GM23338 (cell line): ENCODE results near the gene MOB3B.

ENCODE experiments used
- CREB1 ChIP-seq: fragments of 250-450 bp; sonication (Bioruptor Pico); IDR thresholded peaks from 2 replicates; pipeline ENCODE4 v1.5.0; 2020; ENCODE audit warnings: low read depth, mild to moderate bottlenecking, moderate library complexity
- EZH2 ChIP-seq: fragments of 200-600 bp; sonication (generic); IDR thresholded peaks from one replicate; pipeline ENCODE4 v1.8.0; 2017; ENCODE audit warnings: antibody characterized with exemption, mild to moderate bottlenecking, low read depth; ENCODE audit not compliant: unreplicated experiment
- EZH2phosphoT487 ChIP-seq: fragments of 200-600 bp; sonication (generic); IDR thresholded peaks from one replicate; pipeline ENCODE4 v1.8.1; 2018; ENCODE audit warnings: antibody characterized with exemption; ENCODE audit not compliant: unreplicated experiment
- JUNB ChIP-seq: IDR thresholded peaks from one replicate; pipeline ENCODE4 v1.6.1; 2016; ENCODE audit warnings: antibody characterized with exemption; ENCODE audit not compliant: unreplicated experiment
- NANOG ChIP-seq: IDR thresholded peaks from 2 replicates; pipeline ENCODE4 v1.6.1; 2016; ENCODE audit warnings: antibody characterized with exemption, borderline replicate concordance
- POLR2AphosphoS5 ChIP-seq: IDR thresholded peaks from 2 replicates; pipeline ENCODE4 v1.6.1; 2016; ENCODE audit warnings: antibody characterized with exemption, low read depth
- STAT1 ChIP-seq: IDR thresholded peaks from one replicate; pipeline ENCODE4 v1.6.1; 2016; ENCODE audit warnings: antibody characterized with exemption; ENCODE audit not compliant: unreplicated experiment
- ZNF114 ChIP-seq: fragments of 250-450 bp; sonication (Bioruptor Pico); IDR thresholded peaks from 2 replicates; pipeline ENCODE4 v1.5.0; 2020; ENCODE audit warnings: mild to moderate bottlenecking, moderate library complexity
- ZNF331 ChIP-seq: fragments of 250-450 bp; sonication (Bioruptor Pico); IDR thresholded peaks from 2 replicates; pipeline ENCODE4 v1.5.0; 2020; ENCODE audit warnings: low read depth, mild to moderate bottlenecking, moderate library complexity
- TF ChIP-seq, protein P1 (sequence below), 2 experiments: fragments of 200-600 bp in 1 of 2; sonication (generic) in 1 of 2; conservative IDR thresholded peaks; 2 replicates each; pipeline versions ENCODE4 v1.5.1 to v1.6.1; 2016 to 2017; ENCODE audit warnings: antibody characterized with exemption in 2 of 2, low read depth in 2 of 2, mild to moderate bottlenecking in 2 of 2, moderate library complexity in 1 of 2
- TF ChIP-seq, protein P2 (sequence below): fragments of 250-450 bp; sonication (Bioruptor Pico); IDR thresholded peaks from 2 replicates; pipeline ENCODE4 v1.5.0; 2020; ENCODE audit warnings: mild to moderate bottlenecking, moderate library complexity
- TF ChIP-seq, protein P3 (sequence below): IDR thresholded peaks from one replicate; pipeline ENCODE4 v1.6.1; 2018; ENCODE audit warnings: antibody characterized with exemption; ENCODE audit not compliant: unreplicated experiment
- TF ChIP-seq, protein P4 (sequence below): IDR thresholded peaks from 2 replicates; pipeline ENCODE4 v1.6.1; 2016; ENCODE audit warnings: antibody characterized with exemption

DNA sequence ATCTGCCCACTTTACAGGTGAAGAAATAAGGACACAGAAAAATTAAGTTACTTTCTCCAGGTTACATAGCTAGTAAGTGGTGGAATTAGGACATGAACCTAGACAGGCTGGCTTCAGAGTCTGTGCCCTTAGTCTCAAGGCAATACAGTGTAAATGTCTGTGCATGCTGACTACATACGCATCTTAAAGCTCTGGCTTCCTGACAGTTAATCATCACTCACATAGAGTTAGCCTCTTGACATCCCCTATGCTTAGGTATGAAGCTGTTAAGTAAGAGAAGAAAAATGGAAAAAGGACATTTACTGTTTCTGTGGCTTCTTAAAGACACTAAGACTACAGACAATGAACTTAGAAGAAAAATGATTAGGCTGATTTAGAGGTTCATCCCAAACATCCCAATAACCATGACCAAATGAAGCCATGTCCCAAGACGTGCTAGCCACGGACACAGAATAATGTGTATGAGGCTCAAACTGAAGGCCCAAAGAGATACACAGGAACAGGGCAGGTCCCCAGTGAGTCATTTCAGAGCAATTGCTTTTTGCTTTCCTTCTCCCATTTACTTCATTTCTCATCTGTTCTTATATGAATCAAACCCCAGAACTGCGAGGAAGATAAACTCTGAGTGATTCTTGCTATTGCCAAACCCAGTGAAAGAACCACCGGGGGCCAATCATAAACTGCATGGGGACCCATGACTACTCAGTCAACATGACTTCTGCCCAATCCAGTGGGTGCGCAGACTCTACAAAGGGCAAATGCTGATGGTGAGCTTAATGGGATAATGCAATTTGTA lies 105.5 kb downstream of the MOB3B start:
- TF ChIP-seq, protein P1, sequence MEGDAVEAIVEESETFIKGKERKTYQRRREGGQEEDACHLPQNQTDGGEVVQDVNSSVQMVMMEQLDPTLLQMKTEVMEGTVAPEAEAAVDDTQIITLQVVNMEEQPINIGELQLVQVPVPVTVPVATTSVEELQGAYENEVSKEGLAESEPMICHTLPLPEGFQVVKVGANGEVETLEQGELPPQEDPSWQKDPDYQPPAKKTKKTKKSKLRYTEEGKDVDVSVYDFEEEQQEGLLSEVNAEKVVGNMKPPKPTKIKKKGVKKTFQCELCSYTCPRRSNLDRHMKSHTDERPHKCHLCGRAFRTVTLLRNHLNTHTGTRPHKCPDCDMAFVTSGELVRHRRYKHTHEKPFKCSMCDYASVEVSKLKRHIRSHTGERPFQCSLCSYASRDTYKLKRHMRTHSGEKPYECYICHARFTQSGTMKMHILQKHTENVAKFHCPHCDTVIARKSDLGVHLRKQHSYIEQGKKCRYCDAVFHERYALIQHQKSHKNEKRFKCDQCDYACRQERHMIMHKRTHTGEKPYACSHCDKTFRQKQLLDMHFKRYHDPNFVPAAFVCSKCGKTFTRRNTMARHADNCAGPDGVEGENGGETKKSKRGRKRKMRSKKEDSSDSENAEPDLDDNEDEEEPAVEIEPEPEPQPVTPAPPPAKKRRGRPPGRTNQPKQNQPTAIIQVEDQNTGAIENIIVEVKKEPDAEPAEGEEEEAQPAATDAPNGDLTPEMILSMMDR (conservative IDR thresholded peaks at IDR 0.05; ENCODE audit: low read depth in 2 of 2) = no peak
- TF ChIP-seq EZH2 (no peak), JUNB (no peak), CREB1 (CRISPR knock-in tag) (no peak), NANOG (no peak), ZNF331 (CRISPR knock-in tag) (no peak), POLR2AphosphoS5 (no peak), EZH2phosphoT487 (no peak), STAT1 (no peak), ZNF114 (CRISPR knock-in tag) (no peak)
- TF ChIP-seq, protein P2, sequence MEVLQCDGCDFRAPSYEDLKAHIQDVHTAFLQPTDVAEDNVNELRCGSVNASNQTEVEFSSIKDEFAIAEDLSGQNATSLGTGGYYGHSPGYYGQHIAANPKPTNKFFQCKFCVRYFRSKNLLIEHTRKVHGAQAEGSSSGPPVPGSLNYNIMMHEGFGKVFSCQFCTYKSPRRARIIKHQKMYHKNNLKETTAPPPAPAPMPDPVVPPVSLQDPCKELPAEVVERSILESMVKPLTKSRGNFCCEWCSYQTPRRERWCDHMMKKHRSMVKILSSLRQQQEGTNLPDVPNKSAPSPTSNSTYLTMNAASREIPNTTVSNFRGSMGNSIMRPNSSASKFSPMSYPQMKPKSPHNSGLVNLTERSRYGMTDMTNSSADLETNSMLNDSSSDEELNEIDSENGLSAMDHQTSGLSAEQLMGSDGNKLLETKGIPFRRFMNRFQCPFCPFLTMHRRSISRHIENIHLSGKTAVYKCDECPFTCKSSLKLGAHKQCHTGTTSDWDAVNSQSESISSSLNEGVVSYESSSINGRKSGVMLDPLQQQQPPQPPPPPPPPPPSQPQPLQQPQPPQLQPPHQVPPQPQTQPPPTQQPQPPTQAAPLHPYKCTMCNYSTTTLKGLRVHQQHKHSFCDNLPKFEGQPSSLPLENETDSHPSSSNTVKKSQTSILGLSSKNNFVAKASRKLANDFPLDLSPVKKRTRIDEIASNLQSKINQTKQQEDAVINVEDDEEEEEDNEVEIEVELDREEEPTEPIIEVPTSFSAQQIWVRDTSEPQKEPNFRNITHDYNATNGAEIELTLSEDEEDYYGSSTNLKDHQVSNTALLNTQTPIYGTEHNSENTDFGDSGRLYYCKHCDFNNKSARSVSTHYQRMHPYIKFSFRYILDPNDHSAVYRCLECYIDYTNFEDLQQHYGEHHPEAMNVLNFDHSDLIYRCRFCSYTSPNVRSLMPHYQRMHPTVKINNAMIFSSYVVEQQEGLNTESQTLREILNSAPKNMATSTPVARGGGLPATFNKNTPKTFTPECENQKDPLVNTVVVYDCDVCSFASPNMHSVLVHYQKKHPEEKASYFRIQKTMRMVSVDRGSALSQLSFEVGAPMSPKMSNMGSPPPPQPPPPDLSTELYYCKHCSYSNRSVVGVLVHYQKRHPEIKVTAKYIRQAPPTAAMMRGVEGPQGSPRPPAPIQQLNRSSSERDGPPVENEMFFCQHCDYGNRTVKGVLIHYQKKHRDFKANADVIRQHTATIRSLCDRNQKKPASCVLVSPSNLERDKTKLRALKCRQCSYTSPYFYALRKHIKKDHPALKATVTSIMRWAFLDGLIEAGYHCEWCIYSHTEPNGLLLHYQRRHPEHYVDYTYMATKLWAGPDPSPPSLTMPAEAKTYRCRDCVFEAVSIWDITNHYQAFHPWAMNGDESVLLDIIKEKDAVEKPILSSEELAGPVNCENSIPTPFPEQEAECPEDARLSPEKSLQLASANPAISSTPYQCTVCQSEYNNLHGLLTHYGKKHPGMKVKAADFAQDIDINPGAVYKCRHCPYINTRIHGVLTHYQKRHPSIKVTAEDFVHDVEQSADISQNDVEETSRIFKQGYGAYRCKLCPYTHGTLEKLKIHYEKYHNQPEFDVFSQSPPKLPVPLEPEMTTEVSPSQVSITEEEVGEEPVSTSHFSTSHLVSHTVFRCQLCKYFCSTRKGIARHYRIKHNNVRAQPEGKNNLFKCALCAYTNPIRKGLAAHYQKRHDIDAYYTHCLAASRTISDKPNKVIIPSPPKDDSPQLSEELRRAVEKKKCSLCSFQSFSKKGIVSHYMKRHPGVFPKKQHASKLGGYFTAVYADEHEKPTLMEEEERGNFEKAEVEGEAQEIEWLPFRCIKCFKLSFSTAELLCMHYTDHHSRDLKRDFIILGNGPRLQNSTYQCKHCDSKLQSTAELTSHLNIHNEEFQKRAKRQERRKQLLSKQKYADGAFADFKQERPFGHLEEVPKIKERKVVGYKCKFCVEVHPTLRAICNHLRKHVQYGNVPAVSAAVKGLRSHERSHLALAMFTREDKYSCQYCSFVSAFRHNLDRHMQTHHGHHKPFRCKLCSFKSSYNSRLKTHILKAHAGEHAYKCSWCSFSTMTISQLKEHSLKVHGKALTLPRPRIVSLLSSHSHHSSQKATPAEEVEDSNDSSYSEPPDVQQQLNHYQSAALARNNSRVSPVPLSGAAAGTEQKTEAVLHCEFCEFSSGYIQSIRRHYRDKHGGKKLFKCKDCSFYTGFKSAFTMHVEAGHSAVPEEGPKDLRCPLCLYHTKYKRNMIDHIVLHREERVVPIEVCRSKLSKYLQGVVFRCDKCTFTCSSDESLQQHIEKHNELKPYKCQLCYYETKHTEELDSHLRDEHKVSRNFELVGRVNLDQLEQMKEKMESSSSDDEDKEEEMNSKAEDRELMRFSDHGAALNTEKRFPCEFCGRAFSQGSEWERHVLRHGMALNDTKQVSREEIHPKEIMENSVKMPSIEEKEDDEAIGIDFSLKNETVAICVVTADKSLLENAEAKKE (CRISPR knock-in tag) = no peak
- TF ChIP-seq, protein P3, sequence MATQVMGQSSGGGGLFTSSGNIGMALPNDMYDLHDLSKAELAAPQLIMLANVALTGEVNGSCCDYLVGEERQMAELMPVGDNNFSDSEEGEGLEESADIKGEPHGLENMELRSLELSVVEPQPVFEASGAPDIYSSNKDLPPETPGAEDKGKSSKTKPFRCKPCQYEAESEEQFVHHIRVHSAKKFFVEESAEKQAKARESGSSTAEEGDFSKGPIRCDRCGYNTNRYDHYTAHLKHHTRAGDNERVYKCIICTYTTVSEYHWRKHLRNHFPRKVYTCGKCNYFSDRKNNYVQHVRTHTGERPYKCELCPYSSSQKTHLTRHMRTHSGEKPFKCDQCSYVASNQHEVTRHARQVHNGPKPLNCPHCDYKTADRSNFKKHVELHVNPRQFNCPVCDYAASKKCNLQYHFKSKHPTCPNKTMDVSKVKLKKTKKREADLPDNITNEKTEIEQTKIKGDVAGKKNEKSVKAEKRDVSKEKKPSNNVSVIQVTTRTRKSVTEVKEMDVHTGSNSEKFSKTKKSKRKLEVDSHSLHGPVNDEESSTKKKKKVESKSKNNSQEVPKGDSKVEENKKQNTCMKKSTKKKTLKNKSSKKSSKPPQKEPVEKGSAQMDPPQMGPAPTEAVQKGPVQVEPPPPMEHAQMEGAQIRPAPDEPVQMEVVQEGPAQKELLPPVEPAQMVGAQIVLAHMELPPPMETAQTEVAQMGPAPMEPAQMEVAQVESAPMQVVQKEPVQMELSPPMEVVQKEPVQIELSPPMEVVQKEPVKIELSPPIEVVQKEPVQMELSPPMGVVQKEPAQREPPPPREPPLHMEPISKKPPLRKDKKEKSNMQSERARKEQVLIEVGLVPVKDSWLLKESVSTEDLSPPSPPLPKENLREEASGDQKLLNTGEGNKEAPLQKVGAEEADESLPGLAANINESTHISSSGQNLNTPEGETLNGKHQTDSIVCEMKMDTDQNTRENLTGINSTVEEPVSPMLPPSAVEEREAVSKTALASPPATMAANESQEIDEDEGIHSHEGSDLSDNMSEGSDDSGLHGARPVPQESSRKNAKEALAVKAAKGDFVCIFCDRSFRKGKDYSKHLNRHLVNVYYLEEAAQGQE = no peak
- TF ChIP-seq, protein P4, sequence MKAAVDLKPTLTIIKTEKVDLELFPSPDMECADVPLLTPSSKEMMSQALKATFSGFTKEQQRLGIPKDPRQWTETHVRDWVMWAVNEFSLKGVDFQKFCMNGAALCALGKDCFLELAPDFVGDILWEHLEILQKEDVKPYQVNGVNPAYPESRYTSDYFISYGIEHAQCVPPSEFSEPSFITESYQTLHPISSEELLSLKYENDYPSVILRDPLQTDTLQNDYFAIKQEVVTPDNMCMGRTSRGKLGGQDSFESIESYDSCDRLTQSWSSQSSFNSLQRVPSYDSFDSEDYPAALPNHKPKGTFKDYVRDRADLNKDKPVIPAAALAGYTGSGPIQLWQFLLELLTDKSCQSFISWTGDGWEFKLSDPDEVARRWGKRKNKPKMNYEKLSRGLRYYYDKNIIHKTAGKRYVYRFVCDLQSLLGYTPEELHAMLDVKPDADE = no peak
